ENCODE data around the gene CLP1.

DNA sequence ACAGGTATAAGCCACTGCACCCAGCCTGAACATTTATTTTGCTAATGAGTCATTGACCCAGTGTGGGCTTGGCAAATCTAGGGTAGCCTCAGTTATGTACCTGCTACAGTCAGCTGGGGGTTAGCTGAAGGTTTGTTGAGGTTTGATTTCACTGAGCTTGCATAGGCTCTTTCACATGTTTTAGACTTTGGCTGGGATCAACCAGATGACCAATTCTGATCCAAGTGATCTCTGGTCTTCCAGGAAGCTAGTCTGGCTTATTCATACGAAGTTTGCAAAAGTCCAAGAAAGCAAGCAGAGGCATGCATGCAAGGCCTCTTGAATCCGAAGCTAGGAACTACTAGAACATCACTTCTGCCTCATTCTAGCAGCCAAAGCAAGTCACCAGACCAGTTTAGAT is 39.1 kb upstream of the CLP1 start:
- TF ChIP-seq POLR2A (IDR thresholded peaks at IDR 0.05) (no peak), EP300 (IDR thresholded peaks at IDR 0.05) (no peak)
- TF ChIP-seq, protein P1, sequence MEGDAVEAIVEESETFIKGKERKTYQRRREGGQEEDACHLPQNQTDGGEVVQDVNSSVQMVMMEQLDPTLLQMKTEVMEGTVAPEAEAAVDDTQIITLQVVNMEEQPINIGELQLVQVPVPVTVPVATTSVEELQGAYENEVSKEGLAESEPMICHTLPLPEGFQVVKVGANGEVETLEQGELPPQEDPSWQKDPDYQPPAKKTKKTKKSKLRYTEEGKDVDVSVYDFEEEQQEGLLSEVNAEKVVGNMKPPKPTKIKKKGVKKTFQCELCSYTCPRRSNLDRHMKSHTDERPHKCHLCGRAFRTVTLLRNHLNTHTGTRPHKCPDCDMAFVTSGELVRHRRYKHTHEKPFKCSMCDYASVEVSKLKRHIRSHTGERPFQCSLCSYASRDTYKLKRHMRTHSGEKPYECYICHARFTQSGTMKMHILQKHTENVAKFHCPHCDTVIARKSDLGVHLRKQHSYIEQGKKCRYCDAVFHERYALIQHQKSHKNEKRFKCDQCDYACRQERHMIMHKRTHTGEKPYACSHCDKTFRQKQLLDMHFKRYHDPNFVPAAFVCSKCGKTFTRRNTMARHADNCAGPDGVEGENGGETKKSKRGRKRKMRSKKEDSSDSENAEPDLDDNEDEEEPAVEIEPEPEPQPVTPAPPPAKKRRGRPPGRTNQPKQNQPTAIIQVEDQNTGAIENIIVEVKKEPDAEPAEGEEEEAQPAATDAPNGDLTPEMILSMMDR (IDR thresholded peaks at IDR 0.05) = no peak

All from tibial nerve (tissue), 4 donors.